SK-N-SH (cell line): ENCODE measurements around the gene PAAF1. TPM values are rescaled to one million over a fixed set of nuclear protein-coding genes. Genes with fewer than 3 reads are reported as not detected.

Experiments used
- CTCF ChIA-PET: fragments of 300-600, 350-600 bp; formaldehyde crosslinking; extraction: SDS; loops from one replicate; lab custom pipeline; 2021; lab: Yijun Ruan, JAX
- POLR2A ChIA-PET: fragments of 350-600 bp; sonication (Branson Sonifier 250); formaldehyde crosslinking; extraction: SDS; loops from one replicate; lab custom pipeline; 2020; ENCODE audit warnings: antibody characterized with exemption, inconsistent platforms; lab: Yijun Ruan, JAX
- DNase-seq: peaks from one replicate; pipeline ENCODE4 v3.0.0; 2012
- H2AFZ ChIP-seq: fragments of 200-600 bp; sonication (generic); 2 replicates; pipeline ENCODE4 v1.8.1; 2016; ENCODE audit warnings: antibody characterized with exemption, mild to moderate bottlenecking, low read depth
- H3F3A ChIP-seq: fragments of 200-600 bp; sonication (generic); replicated peaks from 2 replicates; pipeline ENCODE3; 2016; ENCODE audit warnings: antibody characterized with exemption, mild to moderate bottlenecking; ENCODE audit not compliant: insufficient read depth
- H3K27ac ChIP-seq, 2 experiments: fragments of 200-500 bp in 1 of 2; fragments of 200-600 bp in 1 of 2; sonication (Bioruptor generic) in 1 of 2; sonication (generic), shearing (Covaris generic) in 1 of 2; 2 replicates each; pipeline versions ENCODE4 v1.5.1 to v1.6.1; 2014 to 2016; ENCODE audit warnings: low read depth in 2 of 2, inconsistent platforms in 1 of 2, low read length in 1 of 2, mild to moderate bottlenecking in 1 of 2, mixed read lengths in 1 of 2
- H3K27me3 ChIP-seq: fragments of 200-600 bp; sonication (generic), shearing (Covaris generic); 2 replicates; pipeline ENCODE4 v1.6.1; 2016; ENCODE audit warnings: mixed run types; ENCODE audit not compliant: insufficient read depth
- H3K36me3 ChIP-seq, 2 experiments: fragments of 200-500 bp in 1 of 2; fragments of 200-600 bp in 1 of 2; sonication (Bioruptor generic) in 1 of 2; sonication (generic) in 1 of 2; replicated peaks in 1 of 2; 2 replicates each; pipeline versions ENCODE3 to v1.5.1; 2014 to 2016; ENCODE audit warnings: low read length in 1 of 2, mild to moderate bottlenecking in 1 of 2; ENCODE audit not compliant: insufficient read depth in 2 of 2, control insufficient read depth in 1 of 2
- H3K4me1 ChIP-seq, 2 experiments: fragments of 200-500 bp in 1 of 2; fragments of 200-600 bp in 1 of 2; sonication (Bioruptor generic) in 1 of 2; sonication (generic), shearing (Covaris generic) in 1 of 2; 2 replicates each; pipeline versions ENCODE4 v1.5.1 to v1.6.1; 2014 to 2016; ENCODE audit warnings: low read depth in 1 of 2, low read length in 1 of 2, mixed run types in 1 of 2; ENCODE audit not compliant: insufficient read depth in 2 of 2, control insufficient read depth in 1 of 2
- H3K4me2 ChIP-seq: fragments of 200-600 bp; sonication (generic), shearing (Covaris generic); 2 replicates; pipeline ENCODE4 v1.6.1; 2017; ENCODE audit warnings: mixed run types
- H3K4me3 ChIP-seq, 2 experiments: fragments of 200-500 bp in 1 of 2; fragments of 200-600 bp in 1 of 2; sonication (Bioruptor generic) in 1 of 2; sonication (generic), shearing (Covaris generic) in 1 of 2; 2 replicates each; pipeline versions ENCODE4 v1.5.1 to v1.8.1; 2014 to 2016; ENCODE audit warnings: low read depth in 2 of 2, inconsistent platforms in 1 of 2, low read length in 1 of 2, mild to moderate bottlenecking in 1 of 2, mixed read lengths in 1 of 2, moderate library complexity in 1 of 2
- H3K79me2 ChIP-seq: fragments of 200-600 bp; sonication (generic); 2 replicates; pipeline ENCODE4 v1.8.1; 2017; ENCODE audit warnings: mild to moderate bottlenecking; ENCODE audit not compliant: insufficient read depth
- H3K9ac ChIP-seq: fragments of 200-600 bp; sonication (generic); 2 replicates; pipeline ENCODE4 v1.6.1; 2017; ENCODE audit warnings: mixed run types
- H3K9me2 ChIP-seq: fragments of 200-600 bp; sonication (generic); 2 replicates; pipeline ENCODE4 v1.6.1; 2017; ENCODE audit warnings: mixed run types
- H3K9me3 ChIP-seq: fragments of 200-600 bp; sonication (generic); 2 replicates; pipeline ENCODE4 v1.6.1; 2017; ENCODE audit warnings: mixed run types, mild to moderate bottlenecking, moderate library complexity
- H4K20me1 ChIP-seq: fragments of 200-600 bp; sonication (generic); 2 replicates; pipeline ENCODE4 v1.6.1; 2017; ENCODE audit warnings: mild to moderate bottlenecking, mixed run types; ENCODE audit not compliant: insufficient read depth
- CHD2 ChIP-seq: fragments of 150-350 bp; IDR thresholded peaks from 2 replicates; pipeline ENCODE4 v1.6.1; 2018; ENCODE audit warnings: low read length; ENCODE audit not compliant: partially characterized antibody
- CTCF ChIP-seq: fragments of 200-600 bp; sonication (generic); IDR thresholded peaks from 2 replicates; pipeline ENCODE4 v1.6.1; 2017; ENCODE audit warnings: antibody characterized with exemption, mild to moderate bottlenecking, moderate library complexity
- ELF1 ChIP-seq: IDR thresholded peaks from 2 replicates; pipeline ENCODE4 v1.4.0; 2012
- EP300 ChIP-seq, 2 experiments: IDR thresholded peaks; 2 replicates each; pipeline versions ENCODE4 v1.4.0 to v1.6.1; 2012; ENCODE audit warnings: borderline replicate concordance in 1 of 2, low read depth in 1 of 2, low read length in 1 of 2
- EZH2phosphoT487 ChIP-seq: fragments of 200-600 bp; sonication (generic); IDR thresholded peaks from 2 replicates; pipeline ENCODE4 v1.6.1; 2017; ENCODE audit warnings: low read depth, mixed run types, mild to moderate bottlenecking, antibody characterized with exemption, moderate library complexity, borderline replicate concordance
- FOXJ3 ChIP-seq: sonication (generic); formaldehyde crosslinking; IDR thresholded peaks from 2 replicates; pipeline ENCODE4 v1.5.1; 2020; ENCODE audit warnings: mild to moderate bottlenecking, missing genetic modification reagents
- GABPA ChIP-seq: IDR thresholded peaks from 2 replicates; pipeline ENCODE4 v1.4.0; 2012; ENCODE audit warnings: low read depth, mild to moderate bottlenecking
- GATA2 ChIP-seq: sonication (generic); formaldehyde crosslinking; IDR thresholded peaks from 2 replicates; pipeline ENCODE4 v1.5.0; 2020; ENCODE audit warnings: mild to moderate bottlenecking, missing genetic modification reagents
- IRF3 ChIP-seq: fragments of 150-350 bp; IDR thresholded peaks from 2 replicates; pipeline ENCODE4 v1.6.1; 2016; ENCODE audit warnings: mild to moderate bottlenecking, low read depth, low read length
- JUND ChIP-seq: IDR thresholded peaks from 2 replicates; pipeline ENCODE4 v1.4.0; 2012
- MEF2A ChIP-seq: IDR thresholded peaks from 2 replicates; pipeline ENCODE4 v1.4.0; 2012; ENCODE audit warnings: low read depth, borderline replicate concordance
- NFIC ChIP-seq: IDR thresholded peaks from 2 replicates; pipeline ENCODE4 v1.4.0; 2012; ENCODE audit warnings: borderline replicate concordance
- NRF1 ChIP-seq: IDR thresholded peaks from 2 replicates; pipeline ENCODE4 v1.6.1; 2012; ENCODE audit warnings: low read depth, mild to moderate bottlenecking, low read length
- PBX3 ChIP-seq: IDR thresholded peaks from 2 replicates; pipeline ENCODE4; 2012
- REST ChIP-seq: IDR thresholded peaks from 2 replicates; pipeline ENCODE4 v1.6.1; 2012; ENCODE audit warnings: mild to moderate bottlenecking, low read depth, low read length, moderate library complexity
- RFX5 ChIP-seq: IDR thresholded peaks from 2 replicates; pipeline ENCODE4 v1.6.1; 2012; ENCODE audit warnings: mild to moderate bottlenecking, improper control_type of control experiment, low read length
- RXRA ChIP-seq: IDR thresholded peaks from 2 replicates; pipeline ENCODE4 v1.4.0; 2012; ENCODE audit warnings: low read depth, mild to moderate bottlenecking, borderline replicate concordance
- SMC3 ChIP-seq: IDR thresholded peaks from 2 replicates; pipeline ENCODE4 v1.6.1; 2012; ENCODE audit warnings: low read depth, low read length, improper control_type of control experiment
- TAF1 ChIP-seq: IDR thresholded peaks from 2 replicates; pipeline ENCODE4 v1.6.1; 2012; ENCODE audit warnings: low read depth, mild to moderate bottlenecking, low read length, moderate library complexity, borderline replicate concordance
- USF1 ChIP-seq: IDR thresholded peaks from 2 replicates; pipeline ENCODE4 v1.4.0; 2012; ENCODE audit warnings: low read depth, borderline replicate concordance
- WGBS: methylation state at CpG from one replicate; pipeline ENCODE4 v1.1.6; 2017; ENCODE audit warnings: low lambda C conversion rate; 5-methylcytosine and 5-hydroxymethylcytosine counted together
- polyA plus RNA-seq, 3 experiments: library from polyadenylated mRNA; depleted of rRNA; stranded (reverse); fragments of >200 nt; gene quantifications; 2 replicates each; pipeline ENCODE4 v1.2.3, GENCODE V29; 2012

The PAAF1 gene
- polyA plus RNA-seq, 1 of the 3 experiments (the other 2 are of a cell fraction): 23.2 TPM

GRCh38 chr11:73876424-73877310 is at the start of gene PAAF1, which contains the start of gene COA4 (continued):
- TF ChIP-seq REST: peak; percentile 5; the same call in 1 of the 2 replicates
- TF ChIP-seq MEF2A: no peak
- TF ChIP-seq CTCF: no peak

GRCh38 chr11:73830261-73830660 is 46.5 kb upstream of the PAAF1 start:
- H3K27me3 ChIP-seq: no peaks in the 10 kb centered on the region
- TF ChIP-seq PBX3 (no peak), NRF1 (no peak), TAF1 (no peak), NFIC (no peak), USF1 (no peak), EP300 (IDR thresholded peaks at IDR 0.05; ENCODE audit: borderline replicate concordance in 1 of 2, low read depth in 1 of 2, low read length in 1 of 2) (no peak), EZH2phosphoT487 (no peak), FOXJ3 (no peak), RFX5 (no peak), CHD2 (no peak), CTCF (no peak), GABPA (no peak), IRF3 (no peak), ELF1 (no peak), GATA2 (CRISPR knock-in tag) (no peak), RXRA (no peak), JUND (no peak), SMC3 (no peak)
- no peaks in the 10 kb centered on the region for H3F3A ChIP-seq
- H2AFZ ChIP-seq: no peak overlapping the region
- no peak overlapping the region for H3K4me3 ChIP-seq
- CTCF ChIA-PET: no interaction called here
- POLR2A ChIA-PET: no interaction called here
- no peaks in the 10 kb centered on the region for H3K79me2 ChIP-seq
- no peaks in the 10 kb centered on the region for H4K20me1 ChIP-seq
- no peaks in the 10 kb centered on the region for H3K9me3 ChIP-seq
- DNase-seq: no peak
- H3K4me1 ChIP-seq: no peaks in the 10 kb centered on the region
- 80% methylated on average over 1 of the region's 1 CpG for WGBS
- no peak overlapping the region for H3K9ac ChIP-seq
- no peaks in the 10 kb centered on the region for H3K9me2 ChIP-seq
- no peak overlapping the region for H3K27ac ChIP-seq
- no peak overlapping the region for H3K4me2 ChIP-seq
- H3K36me3 ChIP-seq: peaks cover 0 to 4% of the 10 kb centered on the region in 2 experiments
